ENCODE results near the gene CFB. TPM values are rescaled to one million over a fixed set of nuclear protein-coding genes. Genes with fewer than 3 reads are reported as not detected.
A peak's percentile ranks its signal among the peaks of the same experiment; 100 is the strongest.
"Not testable (repeated sequence)": the region's sequence is repeated elsewhere in the genome, so short reads cannot be mapped to it uniquely, and the experiment has no call there.

The CFB gene
- total and polyA plus RNA-seq, 2 of the 4 experiments (the other 2 are of a cell fraction), result 1.8 to 6.1 TPM

DNA sequence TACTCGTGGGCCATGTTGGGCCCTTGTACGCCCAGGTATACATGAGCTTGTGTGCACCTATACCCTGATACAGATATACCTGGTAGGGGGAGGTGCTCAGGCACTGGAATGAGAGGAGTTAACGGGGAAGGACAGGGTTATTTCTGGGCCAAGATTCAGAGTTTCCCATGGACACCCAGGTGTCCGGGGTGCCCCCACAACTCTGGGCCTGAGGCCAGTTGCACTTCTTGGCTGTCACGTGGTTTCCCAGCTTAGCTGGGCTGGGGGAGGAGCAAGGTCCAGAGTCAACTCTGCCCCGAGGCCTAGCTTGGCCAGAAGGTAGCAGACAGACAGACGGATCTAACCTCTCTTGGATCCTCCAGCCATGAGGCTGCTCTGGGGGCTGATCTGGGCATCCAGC is 35.8 kb downstream of the CFB start, which contains the start of gene C4A:
TSS of gene C4A (plus strand) at position 314 of the 400 bp plus-strand sequence. CDS start at position 365, 51 bp downstream.
- not testable (repeated sequence) for H3K4me2 ChIP-seq (ENCODE audit: low read depth, low read length)

DNA sequence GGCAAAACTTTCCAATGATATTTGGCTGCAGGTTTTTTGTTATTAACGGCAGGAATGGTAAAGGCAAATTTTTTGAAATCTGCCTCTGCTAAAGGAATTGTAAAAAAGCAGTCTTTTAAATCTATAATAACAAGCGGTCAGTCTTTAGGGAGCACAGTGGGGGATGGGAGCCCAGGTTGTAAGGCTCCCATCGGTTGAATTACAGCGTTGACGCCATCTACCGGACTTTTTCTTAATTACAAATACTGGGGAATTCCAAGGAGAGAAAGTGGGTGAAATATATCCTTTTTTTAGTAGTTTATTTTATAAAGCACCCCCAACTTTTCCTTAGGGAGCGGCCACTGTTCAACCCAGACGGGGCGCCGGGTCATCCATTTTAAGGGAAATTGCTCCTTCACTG is 43.5 kb downstream of the CFB start:
- ATAC-seq (ENCODE audit: low read depth); H2BK5ac ChIP-seq (ENCODE audit: low read depth, low read length, poor library complexity, severe bottlenecking); DNase-seq; H3K9ac ChIP-seq (ENCODE audit: low read depth, low read length); H4K20me1 ChIP-seq (ENCODE audit: insufficient read depth, low read length); H3K18ac ChIP-seq (ENCODE audit: low read depth, low read length); H3K4me1 ChIP-seq (ENCODE audit: control insufficient read depth, insufficient read depth, low read length); H3K56ac ChIP-seq (ENCODE audit: extremely low read depth, insufficient read depth, low read length); H3K36me3 ChIP-seq (ENCODE audit: control insufficient read depth, insufficient read depth, low read length); H3K79me1 ChIP-seq (ENCODE audit: low read depth in 1 of 2, low read length in 2 of 2); H2AK9ac ChIP-seq (replicated peaks; ENCODE audit: low read depth, low read length, poor library complexity); H4K91ac ChIP-seq (ENCODE audit: insufficient read depth, low read depth, low read length); BruUV-seq (replicated peaks); H3K4me2 ChIP-seq (ENCODE audit: low read depth, low read length); H3K4me3 ChIP-seq (ENCODE audit: insufficient read depth, low read depth, low read length); H4K5ac ChIP-seq (ENCODE audit: low read depth, low read length); intact Hi-C loops (cut with micrococcal nuclease); H3K14ac ChIP-seq (replicated peaks; ENCODE audit: low read depth, low read length); H4K8ac ChIP-seq (ENCODE audit: low read depth in 2 of 2, low read length in 2 of 2); H2BK120ac ChIP-seq (ENCODE audit: low read depth, low read length); H3K27ac ChIP-seq (ENCODE audit: insufficient read depth, low read length); H3K9me3 ChIP-seq (ENCODE audit: control insufficient read depth, insufficient read depth, low read length); dilution Hi-C loops (cut with HindIII; ENCODE audit: low sequenced_read_pairs, unreplicated experiment); H2BK15ac ChIP-seq (ENCODE audit: low read depth, low read length); POLR2A ChIA-PET (ENCODE audit: unreplicated experiment); H2AK5ac ChIP-seq (ENCODE audit: low read depth, low read length); H3K9me1 ChIP-seq (ENCODE audit: insufficient read depth, low read length); H3K4ac ChIP-seq (ENCODE audit: low read depth, low read length); in situ Hi-C loops (cut with MboI; ENCODE audit: low sequenced_read_pairs); H2BK20ac ChIP-seq (ENCODE audit: low read depth, low read length); CTCF ChIA-PET; H3K27me3 ChIP-seq (ENCODE audit: control insufficient read depth, insufficient read depth, low read length); H2AFZ ChIP-seq (replicated peaks; ENCODE audit: low read length, poor library complexity); H3K23ac ChIP-seq (ENCODE audit: low read depth, low read length): not testable (repeated sequence)
- WGBS, 2 experiments (ENCODE audit: extremely low coverage in 2 of 2, insufficient read length in 1 of 2), result no CpG with 5 or more reads among the region's 10 CpGs

More for the DNA sequence above, 35.8 kb downstream of the CFB start, which contains the start of gene C4A:
- dilution Hi-C loops (cut with HindIII; ENCODE audit: low sequenced_read_pairs, unreplicated experiment); DNase-seq; H2AFZ ChIP-seq (replicated peaks; ENCODE audit: low read length, poor library complexity); H3K27me3 ChIP-seq (ENCODE audit: control insufficient read depth, insufficient read depth, low read length); H2BK15ac ChIP-seq (ENCODE audit: low read depth, low read length); H3K4me3 ChIP-seq (ENCODE audit: insufficient read depth, low read depth, low read length); POLR2A ChIA-PET (ENCODE audit: unreplicated experiment); BruUV-seq (replicated peaks); H2AK9ac ChIP-seq (replicated peaks; ENCODE audit: low read depth, low read length, poor library complexity); H3K4ac ChIP-seq (ENCODE audit: low read depth, low read length); H4K5ac ChIP-seq (ENCODE audit: low read depth, low read length); H3K14ac ChIP-seq (replicated peaks; ENCODE audit: low read depth, low read length); in situ Hi-C loops (cut with MboI; ENCODE audit: low sequenced_read_pairs); H3K36me3 ChIP-seq (ENCODE audit: control insufficient read depth, insufficient read depth, low read length); H3K9me1 ChIP-seq (ENCODE audit: insufficient read depth, low read length); H4K91ac ChIP-seq (ENCODE audit: insufficient read depth, low read depth, low read length); H3K9me3 ChIP-seq (ENCODE audit: control insufficient read depth, insufficient read depth, low read length); CTCF ChIA-PET; intact Hi-C loops (cut with micrococcal nuclease); H2BK20ac ChIP-seq (ENCODE audit: low read depth, low read length); H2BK5ac ChIP-seq (ENCODE audit: low read depth, low read length, poor library complexity, severe bottlenecking); H3K4me1 ChIP-seq (ENCODE audit: control insufficient read depth, insufficient read depth, low read length); H2AK5ac ChIP-seq (ENCODE audit: low read depth, low read length); H3K18ac ChIP-seq (ENCODE audit: low read depth, low read length); H4K8ac ChIP-seq (ENCODE audit: low read depth in 2 of 2, low read length in 2 of 2); H2BK120ac ChIP-seq (ENCODE audit: low read depth, low read length); H3K79me1 ChIP-seq (ENCODE audit: low read depth in 1 of 2, low read length in 2 of 2); H3K27ac ChIP-seq (ENCODE audit: insufficient read depth, low read length); H3K56ac ChIP-seq (ENCODE audit: extremely low read depth, insufficient read depth, low read length); H4K20me1 ChIP-seq (ENCODE audit: insufficient read depth, low read length); H3K23ac ChIP-seq (ENCODE audit: low read depth, low read length); H3K9ac ChIP-seq (ENCODE audit: low read depth, low read length): not testable (repeated sequence)
- peak; percentile 48; the same call in 1 of the 2 replicates for ATAC-seq (ENCODE audit: low read depth)
- no CpG with 5 or more reads among the region's 7 CpGs for WGBS, 2 experiments (ENCODE audit: extremely low coverage in 2 of 2, insufficient read length in 1 of 2)

Data from IMR-90 (cell line).